Gastroesophageal sphincter (tissue), 4 donors: ENCODE data around the gene NFATC2. TPM values are rescaled to one million over a fixed set of nuclear protein-coding genes. Genes with fewer than 3 reads are reported as not detected.
A peak's percentile ranks its signal among the peaks of the same experiment; 100 is the strongest.

Source experiments
- ATAC-seq: fragments of 150-250 bp; one replicate; pipeline ENCODE4 v1.9.1; 2016; ENCODE audit warnings: mild to moderate bottlenecking, moderate library complexity
- H3K27ac ChIP-seq, 4 donors: fragments of 200-600 bp; sonication (generic) in 3 of 4; 1 replicate in 3 of 4; 2 replicates in 1 of 4; pipeline ENCODE4 v1.5.1; 2016 to 2019
- H3K27me3 ChIP-seq: fragments of 200-600 bp; sonication (generic); one replicate; pipeline ENCODE4 v1.5.1; 2019
- H3K36me3 ChIP-seq, 2 donors: fragments of 200-600 bp; sonication (generic); one replicate each; pipeline ENCODE4 v1.5.1; 2019; ENCODE audit warnings: control low read depth in 1 of 2
- H3K4me1 ChIP-seq, 3 donors: fragments of 200-600 bp; sonication (generic); 1 replicate in 2 of 3; 2 replicates in 1 of 3; pipeline ENCODE4 v1.5.1; 2016 to 2019; ENCODE audit warnings: control low read depth in 2 of 3
- H3K4me3 ChIP-seq, 2 donors: fragments of 200-600 bp; sonication (generic); one replicate each; pipeline ENCODE4 v1.5.1; 2019; ENCODE audit warnings: mild to moderate bottlenecking in 1 of 2, moderate library complexity in 1 of 2
- H3K9me3 ChIP-seq, 3 donors: fragments of 200-600 bp; sonication (generic); one replicate each; pipeline ENCODE4 v1.5.1; 2017 to 2019; ENCODE audit warnings: control low read depth in 2 of 3
- CTCF ChIP-seq, 4 experiments: fragments of 200-600 bp in 2 of 4; fragments of 450-650 bp in 2 of 4; sonication (generic) in 1 of 4; IDR thresholded peaks; one replicate each; pipeline ENCODE4 v1.5.1; 2017 to 2019; ENCODE audit warnings: antibody characterized with exemption in 4 of 4, mild to moderate bottlenecking in 2 of 4, moderate library complexity in 2 of 4
- EP300 ChIP-seq: sonication (generic); formaldehyde crosslinking; IDR thresholded peaks from one replicate; pipeline ENCODE4 v1.6.1; 2017; ENCODE audit warnings: antibody characterized with exemption, mild to moderate bottlenecking
- POLR2A ChIP-seq, 2 donors: fragments of 450-650 bp; IDR thresholded peaks; one replicate each; pipeline ENCODE4 v1.6.1; 2017; ENCODE audit warnings: antibody characterized with exemption in 2 of 2, mild to moderate bottlenecking in 2 of 2, moderate library complexity in 1 of 2
- POLR2AphosphoS5 ChIP-seq: sonication (generic); formaldehyde crosslinking; IDR thresholded peaks from one replicate; pipeline ENCODE4 v1.6.1; 2017; ENCODE audit warnings: antibody characterized with exemption
- WGBS, 2 donors: methylation state at CpG; one replicate each; pipeline ENCODE4 v1.1.5; 2018; ENCODE audit warnings: low coverage in 1 of 2; 5-methylcytosine and 5-hydroxymethylcytosine counted together
- total RNA-seq, 4 donors: library from RNA; depleted of rRNA; stranded (reverse); fragments of >200 nt; gene quantifications; one replicate each; pipeline ENCODE4 v1.1.0, GENCODE V29; 2016

Gene NFATC2
- total RNA-seq, 4 donors from 2014 or later: 4.4 to 20.2 (median 9.0) TPM

GRCh38 chr20:51392614-51393186, 149.8 kb downstream of the NFATC2 start:
- Histone ChIP-seq H3K9me3 (no peaks in the 10 kb centered on the region), H3K36me3 (peaks cover 0 to 18% of the 10 kb centered on the region in 2 donors), H3K4me3 (no peak overlapping the region), H3K4me1 (peaks cover 0 to 40% (median 0%) of the 10 kb centered on the region in 3 donors), H3K27ac (no peak overlapping the region), H3K27me3 (no peaks in the 10 kb centered on the region)
- 80 to 84% methylated on average over 5 to 7 of the region's 7 CpGs for WGBS, 2 donors
- no peak for ATAC-seq
- no peak for TF ChIP-seq EP300
- TF ChIP-seq POLR2A (IDR thresholded peaks at IDR 0.05): no peak
- no peak for TF ChIP-seq POLR2AphosphoS5
- TF ChIP-seq CTCF (IDR thresholded peaks at IDR 0.05): no peak

GRCh38 chr20:51391926-51392325, 150.6 kb downstream of the NFATC2 start:
- TF ChIP-seq POLR2AphosphoS5 (no peak), EP300 (no peak), POLR2A (IDR thresholded peaks at IDR 0.05) (no peak), CTCF (IDR thresholded peaks at IDR 0.05) (no peak)
- 100% methylated on average over 1 of the region's 1 CpG for WGBS, 2 donors
- ATAC-seq: no peak

GRCh38 chr20:51389543-51390264, 152.8 kb downstream of the NFATC2 start:
- no peaks in the 10 kb centered on the region for H3K27me3 ChIP-seq
- H3K9me3 ChIP-seq: no peaks in the 10 kb centered on the region
- H3K27ac ChIP-seq: peak overlapping the region in 1 of 4 donors; percentile 22
- WGBS, 2 donors: 71 to 82% methylated on average over 7 to 10 of the region's 11 CpGs
- no peak for ATAC-seq
- peaks cover 0 to 11% of the 10 kb centered on the region in 2 donors for H3K36me3 ChIP-seq
- TF ChIP-seq EP300 (no peak), POLR2AphosphoS5 (no peak), CTCF (IDR thresholded peaks at IDR 0.05) (no peak), POLR2A (IDR thresholded peaks at IDR 0.05) (no peak)
- H3K4me1 ChIP-seq: peaks cover 0 to 28% (median 0%) of the 10 kb centered on the region in 3 donors
- no peak overlapping the region for H3K4me3 ChIP-seq

More at GRCh38 chr20:51391926-51392325, 150.6 kb downstream of the NFATC2 start:
- Histone ChIP-seq H3K9me3 (no peaks in the 10 kb centered on the region), H3K27ac (no peak overlapping the region), H3K4me1 (peaks cover 0 to 40% (median 0%) of the 10 kb centered on the region in 3 donors), H3K4me3 (no peak overlapping the region), H3K36me3 (peaks cover 0 to 11% of the 10 kb centered on the region in 2 donors), H3K27me3 (no peaks in the 10 kb centered on the region)

DNA sequence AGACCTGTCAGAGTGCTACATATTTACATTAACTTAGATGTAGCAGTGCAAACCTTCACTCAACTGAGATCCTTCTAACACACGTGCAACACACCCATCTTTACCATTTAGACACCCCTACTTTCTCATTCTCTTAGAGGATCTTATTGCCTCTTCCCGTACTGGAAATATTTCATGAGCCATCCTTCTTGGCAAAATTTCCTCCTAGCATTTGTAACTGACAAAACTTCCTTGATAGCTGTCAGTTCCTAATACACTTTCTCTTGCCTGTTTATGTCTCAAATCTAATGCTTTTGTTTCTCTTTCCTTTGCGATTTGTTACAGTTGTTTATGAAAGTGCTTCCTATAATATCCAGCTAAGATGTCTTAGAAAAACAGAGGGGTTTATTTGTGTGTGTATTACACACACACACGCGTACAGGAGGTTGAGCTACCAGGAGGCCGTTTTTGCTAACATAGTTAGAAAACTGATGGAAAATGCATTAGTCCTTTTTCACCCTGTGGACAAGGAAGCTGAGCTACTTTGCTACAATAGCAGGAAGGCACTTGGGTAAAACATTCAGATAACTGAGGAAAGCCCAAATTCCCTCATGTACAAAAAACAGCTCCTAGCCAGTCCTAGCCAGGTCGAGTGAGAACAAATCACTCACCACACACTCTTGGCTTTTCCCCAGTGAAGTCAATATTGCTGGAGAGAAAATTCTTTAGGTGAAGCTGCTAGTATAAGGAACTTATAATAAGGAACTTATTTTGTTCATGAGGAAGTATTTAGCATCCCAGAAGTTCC, 153.6 kb downstream of the NFATC2 start:
- no peak for ATAC-seq
- WGBS, 2 donors: 73 to 80% methylated on average over 5 to 7 of the region's 7 CpGs
- Histone ChIP-seq H3K4me1 (peaks cover 0 to 20% (median 0%) of the 10 kb centered on the region in 3 donors), H3K36me3 (peaks cover 0 to 11% of the 10 kb centered on the region in 2 donors), H3K9me3 (no peaks in the 10 kb centered on the region), H3K27me3 (no peaks in the 10 kb centered on the region), H3K4me3 (no peak overlapping the region), H3K27ac (peak overlapping the region in 2 of 4 donors; percentile 19 to 20)
- no peak for TF ChIP-seq POLR2AphosphoS5
- no peak for TF ChIP-seq CTCF (IDR thresholded peaks at IDR 0.05)
- no peak for TF ChIP-seq EP300
- TF ChIP-seq POLR2A (IDR thresholded peaks at IDR 0.05): no peak
